ENCODE results near the gene ARMC6.

Gene ARMC6

DNA sequence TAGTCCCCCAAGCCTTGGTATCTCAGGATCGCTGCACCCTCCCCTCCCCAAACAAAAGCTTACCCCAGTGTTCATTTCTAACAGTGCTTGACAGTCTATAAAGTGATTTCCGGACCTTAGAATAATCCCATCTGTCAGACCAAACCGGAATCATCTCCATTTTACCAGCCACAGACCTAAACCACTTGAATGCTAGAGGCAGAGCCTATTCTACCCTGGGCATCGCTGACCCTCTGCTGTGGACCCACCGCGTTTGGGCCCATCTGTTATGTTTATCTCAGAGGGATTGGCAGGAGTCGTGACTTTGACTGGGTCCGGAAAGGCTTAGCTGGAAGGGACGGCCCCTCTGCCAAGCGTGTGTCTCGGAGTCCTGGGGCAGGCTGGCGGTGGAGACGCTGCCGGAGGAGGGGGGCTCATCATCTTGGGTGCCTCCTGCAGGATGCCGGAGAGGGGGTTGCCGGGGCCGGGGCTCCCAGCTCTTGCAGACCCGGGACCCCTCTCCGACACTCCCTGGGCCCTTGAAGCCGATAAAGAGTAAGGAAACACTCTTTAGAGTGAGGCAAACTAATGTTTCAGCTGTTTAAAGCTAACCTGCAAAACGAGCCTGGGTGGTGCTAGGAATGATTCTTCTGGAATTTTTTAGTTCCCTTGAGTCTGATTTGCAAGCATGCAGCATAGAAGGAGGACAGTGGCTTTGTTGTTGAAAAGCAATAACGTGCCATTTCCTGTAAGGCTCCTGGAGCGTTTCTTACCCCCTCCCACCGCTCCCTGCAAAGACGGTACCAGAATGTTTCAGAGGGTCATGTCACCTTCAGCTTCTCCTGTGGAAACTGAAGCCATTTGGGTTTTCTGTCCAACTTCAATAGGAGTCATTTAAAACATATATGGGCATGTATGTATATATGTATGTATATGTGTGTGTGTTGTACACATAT is 31.7 kb downstream of the ARMC6 start:
- peak overlapping the region; percentile 76 for H3K4me3 ChIP-seq (ENCODE audit: low read depth, low read length)
- TF ChIP-seq, protein P1, sequence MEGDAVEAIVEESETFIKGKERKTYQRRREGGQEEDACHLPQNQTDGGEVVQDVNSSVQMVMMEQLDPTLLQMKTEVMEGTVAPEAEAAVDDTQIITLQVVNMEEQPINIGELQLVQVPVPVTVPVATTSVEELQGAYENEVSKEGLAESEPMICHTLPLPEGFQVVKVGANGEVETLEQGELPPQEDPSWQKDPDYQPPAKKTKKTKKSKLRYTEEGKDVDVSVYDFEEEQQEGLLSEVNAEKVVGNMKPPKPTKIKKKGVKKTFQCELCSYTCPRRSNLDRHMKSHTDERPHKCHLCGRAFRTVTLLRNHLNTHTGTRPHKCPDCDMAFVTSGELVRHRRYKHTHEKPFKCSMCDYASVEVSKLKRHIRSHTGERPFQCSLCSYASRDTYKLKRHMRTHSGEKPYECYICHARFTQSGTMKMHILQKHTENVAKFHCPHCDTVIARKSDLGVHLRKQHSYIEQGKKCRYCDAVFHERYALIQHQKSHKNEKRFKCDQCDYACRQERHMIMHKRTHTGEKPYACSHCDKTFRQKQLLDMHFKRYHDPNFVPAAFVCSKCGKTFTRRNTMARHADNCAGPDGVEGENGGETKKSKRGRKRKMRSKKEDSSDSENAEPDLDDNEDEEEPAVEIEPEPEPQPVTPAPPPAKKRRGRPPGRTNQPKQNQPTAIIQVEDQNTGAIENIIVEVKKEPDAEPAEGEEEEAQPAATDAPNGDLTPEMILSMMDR (IDR thresholded peaks at IDR 0.05; ENCODE audit: low read depth, low read length): no peak

DNA sequence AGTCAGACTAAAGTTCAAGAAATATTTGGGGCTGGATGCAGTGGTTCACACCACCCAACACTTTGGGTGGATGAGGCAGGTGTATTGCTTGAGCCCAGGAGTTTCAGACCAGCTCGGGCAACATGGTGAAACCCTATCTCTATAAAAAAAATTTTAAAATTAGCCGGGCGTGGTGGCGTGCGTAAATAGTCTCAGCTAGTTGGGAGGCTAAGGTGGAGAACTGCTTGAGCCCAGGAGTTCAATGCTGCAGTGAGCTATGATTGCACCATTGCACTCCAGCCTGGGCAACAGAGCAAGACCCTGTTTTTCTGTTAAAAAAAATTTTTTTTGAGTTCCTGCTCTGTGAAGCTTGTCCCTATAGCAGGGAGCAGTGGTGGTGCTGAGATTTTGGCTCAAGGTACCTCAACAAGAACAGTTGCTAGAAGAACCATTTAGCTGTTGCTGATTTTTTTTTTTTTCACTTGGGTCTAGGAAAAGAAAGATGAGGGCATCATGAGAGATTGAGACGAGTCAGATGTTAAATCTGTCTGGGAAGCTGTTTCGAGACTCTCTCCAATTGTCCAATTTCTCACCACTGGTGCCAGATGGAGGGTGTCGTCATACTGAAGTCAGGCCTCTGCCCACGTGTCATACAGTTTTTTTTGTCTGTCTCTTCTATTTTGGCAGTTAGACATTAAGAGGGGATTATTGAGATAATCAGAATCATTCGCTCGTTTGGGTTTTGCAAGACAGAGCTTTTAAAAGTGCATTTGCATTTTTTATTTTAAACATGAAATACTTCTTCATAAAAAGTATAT is 34.1 kb downstream of the ARMC6 start:
- H3K4me3 ChIP-seq (ENCODE audit: low read depth, low read length): no peak overlapping the region
- TF ChIP-seq, protein P1 (IDR thresholded peaks at IDR 0.05; ENCODE audit: low read depth, low read length): no peak

DNA sequence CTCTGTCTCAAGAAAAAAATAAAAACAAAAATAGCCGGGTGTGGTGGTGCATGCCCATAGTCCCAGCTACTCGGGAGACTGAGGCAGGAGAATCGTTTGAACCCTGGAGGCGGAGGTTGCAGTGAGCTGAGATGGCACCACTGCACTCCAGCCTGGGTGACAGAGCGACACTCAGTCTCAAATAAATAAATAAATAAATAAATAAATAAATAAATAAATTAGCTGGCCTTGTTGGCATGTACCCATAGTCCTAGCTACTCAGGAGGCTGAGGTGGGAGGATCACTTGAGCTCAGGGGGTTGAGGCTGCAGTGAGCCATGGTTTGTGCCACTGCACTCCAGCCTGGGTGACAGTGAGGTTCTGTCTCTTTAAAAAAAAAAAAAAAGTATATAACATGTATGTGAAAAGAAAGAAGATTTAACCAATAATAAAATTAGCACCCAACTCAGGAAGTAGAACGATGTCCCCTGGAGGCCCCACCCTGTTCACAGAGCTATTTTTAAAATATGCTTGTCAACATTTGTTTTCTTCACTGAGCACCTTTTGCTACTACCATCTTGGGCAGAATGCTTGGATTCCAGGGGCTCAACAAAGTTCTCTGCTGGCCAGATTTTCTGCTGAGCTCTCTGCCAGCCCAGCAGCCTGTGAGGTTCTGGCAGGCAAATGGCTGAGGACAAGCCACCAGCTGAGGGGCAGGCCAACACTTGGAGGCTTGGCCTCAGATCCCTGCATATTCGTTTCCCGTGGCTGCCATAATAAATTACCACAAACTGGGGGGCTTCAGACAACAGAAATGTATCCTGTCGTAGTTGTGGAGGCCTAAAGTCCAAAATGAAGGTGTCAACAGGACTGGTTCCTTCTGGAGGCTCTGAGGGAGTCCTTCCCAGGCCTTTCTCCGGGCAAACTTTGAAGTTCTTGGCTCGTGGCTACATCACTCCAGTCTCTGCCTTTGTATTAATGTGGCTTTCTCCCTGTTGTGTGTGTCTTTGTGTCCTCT is 35.6 kb downstream of the ARMC6 start:
- TF ChIP-seq, protein P1 (IDR thresholded peaks at IDR 0.05; ENCODE audit: low read depth, low read length): no peak
- no peak overlapping the region for H3K4me3 ChIP-seq (ENCODE audit: low read depth, low read length)

DNA sequence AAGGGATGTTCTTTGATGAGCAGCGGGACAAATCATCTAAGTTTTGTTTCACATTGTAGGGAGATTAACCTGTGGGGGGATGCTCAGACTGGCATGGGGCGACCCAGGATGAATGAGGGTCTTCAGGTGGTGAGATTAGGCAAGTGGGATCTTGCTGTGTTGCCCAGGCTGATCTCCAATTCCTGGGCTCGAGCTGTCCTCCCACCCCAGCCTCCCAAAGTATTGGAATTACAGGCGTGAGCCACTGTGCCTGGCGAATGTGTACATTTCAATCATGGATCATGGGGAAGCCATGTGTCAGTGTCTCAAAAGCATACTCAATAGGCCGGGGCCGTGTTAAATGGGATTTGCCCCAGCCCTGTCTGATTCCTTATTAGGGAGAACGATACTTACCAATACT is 38.5 kb downstream of the ARMC6 start:
- H3K4me3 ChIP-seq (ENCODE audit: low read depth, low read length): no peak overlapping the region
- TF ChIP-seq, protein P1 (IDR thresholded peaks at IDR 0.05; ENCODE audit: low read depth, low read length): no peak

DNA sequence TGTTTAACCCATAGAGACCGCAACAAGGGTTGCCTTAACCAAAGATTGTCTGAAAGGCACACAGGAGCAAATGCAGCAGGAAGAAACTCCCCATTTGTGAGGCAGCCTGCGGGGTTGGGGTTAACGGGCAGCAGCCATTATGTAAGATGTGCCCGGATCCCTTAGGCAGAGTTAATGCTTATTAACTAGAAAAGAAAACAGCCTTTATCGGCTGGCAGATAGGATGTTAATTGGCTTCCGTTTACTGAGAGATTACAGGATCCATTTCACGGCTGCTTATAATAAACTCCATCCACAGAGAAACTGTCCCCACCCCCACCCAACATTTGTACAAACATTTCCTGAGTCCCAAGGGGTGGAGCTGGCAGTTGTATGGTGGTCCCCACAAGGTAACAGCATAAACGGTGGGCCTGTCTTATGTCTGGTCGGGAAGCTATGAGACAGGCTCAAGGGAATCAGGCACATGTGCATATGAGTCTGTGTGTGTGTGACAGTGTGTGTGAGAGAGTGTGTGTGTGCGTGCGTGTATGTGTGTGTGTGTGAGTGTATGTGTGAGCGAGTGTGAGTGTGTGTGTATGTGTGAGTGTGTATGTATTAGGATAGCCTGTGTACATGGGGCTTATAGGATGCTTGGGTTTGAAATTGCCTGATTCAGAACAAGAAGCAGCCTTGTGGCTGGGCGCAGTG is 40.9 kb downstream of the ARMC6 start:
- TF ChIP-seq, protein P1 (IDR thresholded peaks at IDR 0.05; ENCODE audit: low read depth, low read length): no peak
- H3K4me3 ChIP-seq (ENCODE audit: low read depth, low read length): no peak overlapping the region

DNA sequence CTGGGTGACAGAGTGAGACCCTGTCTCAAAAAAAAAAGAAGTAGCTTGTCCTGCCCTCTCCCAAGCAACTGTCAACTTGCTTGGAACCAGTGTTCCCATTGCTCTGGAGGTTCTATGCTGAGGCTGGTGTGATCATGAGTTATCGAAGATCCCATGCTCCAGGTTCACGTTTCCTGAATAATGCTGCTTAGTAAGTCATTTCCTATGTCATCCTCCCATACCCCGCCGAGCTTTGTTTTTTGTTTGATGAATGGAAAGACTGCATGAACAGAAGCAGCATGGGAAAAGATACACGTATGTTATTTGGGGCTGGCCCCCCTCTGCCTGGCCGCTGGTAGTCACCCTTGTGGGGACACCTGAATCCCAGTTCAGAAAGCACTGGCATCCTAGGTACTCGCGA is 41.7 kb downstream of the ARMC6 start:
- no peak overlapping the region for H3K4me3 ChIP-seq (ENCODE audit: low read depth, low read length)
- TF ChIP-seq, protein P1 (IDR thresholded peaks at IDR 0.05; ENCODE audit: low read depth, low read length): no peak

Measured in WI38 (cell line).